Airway epithelial cell (primary cell): ENCODE measurements around the gene PARG. TPM values are rescaled to one million over a fixed set of nuclear protein-coding genes. Genes with fewer than 3 reads are reported as not detected.

Source experiments
- total RNA-seq: library from RNA; depleted of rRNA; stranded (reverse); fragments of >200 nt; gene quantifications from 2 replicates; pipeline ENCODE4 v1.2.3, GENCODE V29; 2015

PARG gene
- 17.0 and 19.9 TPM in 2 replicates for total RNA-seq

GRCh38 chr10:49941447-49942338 lies at the start of gene PARG, which contains the start of gene TIMM23B:
Gene PARG, minus strand, starts transcription at chr10:49942027. Its CDS starts 302 bp downstream, at chr10:49941725.
Gene TIMM23B, plus strand, starts transcription at chr10:49942053. Its CDS starts 142 bp downstream, at chr10:49942195.

GRCh38 chr10:49988376-49988775 lies 46.5 kb upstream of the PARG start, which contains the start of gene AGAP6:
Gene AGAP6, plus strand, starts transcription at chr10:49988406. Its CDS starts 310 bp downstream, at chr10:49988716.

Other genes with a start within 250 kb of the PARG start
- gene OGDHL, start 179.7 kb downstream of the PARG start, total RNA-seq: 0.14 and 0.28 TPM in 2 replicates
- 9.6 and 14.0 TPM in 2 replicates for gene TIMM23B, start within 50 bp of the PARG start, total RNA-seq
- gene AGAP6, start 46.4 kb upstream of the PARG start, total RNA-seq: 3.6 and 5.0 TPM in 2 replicates
- gene WASHC2A, start 125.9 kb upstream of the PARG start, total RNA-seq: 12.1 and 15.2 TPM in 2 replicates